Prostate gland (tissue), 2 donors: ENCODE measurements around the gene ASPG.

Source experiments
- POLR2A ChIP-seq: fragments of 450-650 bp; IDR thresholded peaks from one replicate; pipeline ENCODE4 v1.6.1; 2016; ENCODE audit warnings: antibody characterized with exemption, mild to moderate bottlenecking
- POLR2AphosphoS5 ChIP-seq: sonication (generic); formaldehyde crosslinking; IDR thresholded peaks from one replicate; pipeline ENCODE4 v1.6.1; 2017; ENCODE audit warnings: antibody characterized with exemption
- TF ChIP-seq, protein P1 (sequence below), 4 experiments: fragments of 200-600 bp in 2 of 4; fragments of 450-650 bp in 2 of 4; sonication (generic) in 2 of 4; IDR thresholded peaks; 1 replicate in 3 of 4; 2 replicates in 1 of 4; pipeline ENCODE4 v1.5.1; 2016 to 2019; ENCODE audit warnings: antibody characterized with exemption in 4 of 4, mild to moderate bottlenecking in 2 of 4, moderate library complexity in 2 of 4

GRCh38 chr14:104140463-104141331 lies 55.2 kb downstream of the ASPG start:
- TF ChIP-seq, protein P1, sequence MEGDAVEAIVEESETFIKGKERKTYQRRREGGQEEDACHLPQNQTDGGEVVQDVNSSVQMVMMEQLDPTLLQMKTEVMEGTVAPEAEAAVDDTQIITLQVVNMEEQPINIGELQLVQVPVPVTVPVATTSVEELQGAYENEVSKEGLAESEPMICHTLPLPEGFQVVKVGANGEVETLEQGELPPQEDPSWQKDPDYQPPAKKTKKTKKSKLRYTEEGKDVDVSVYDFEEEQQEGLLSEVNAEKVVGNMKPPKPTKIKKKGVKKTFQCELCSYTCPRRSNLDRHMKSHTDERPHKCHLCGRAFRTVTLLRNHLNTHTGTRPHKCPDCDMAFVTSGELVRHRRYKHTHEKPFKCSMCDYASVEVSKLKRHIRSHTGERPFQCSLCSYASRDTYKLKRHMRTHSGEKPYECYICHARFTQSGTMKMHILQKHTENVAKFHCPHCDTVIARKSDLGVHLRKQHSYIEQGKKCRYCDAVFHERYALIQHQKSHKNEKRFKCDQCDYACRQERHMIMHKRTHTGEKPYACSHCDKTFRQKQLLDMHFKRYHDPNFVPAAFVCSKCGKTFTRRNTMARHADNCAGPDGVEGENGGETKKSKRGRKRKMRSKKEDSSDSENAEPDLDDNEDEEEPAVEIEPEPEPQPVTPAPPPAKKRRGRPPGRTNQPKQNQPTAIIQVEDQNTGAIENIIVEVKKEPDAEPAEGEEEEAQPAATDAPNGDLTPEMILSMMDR (IDR thresholded peaks at IDR 0.05), result no peak
- TF ChIP-seq POLR2AphosphoS5 (no peak), POLR2A (no peak)
